ENCODE data around the gene RMI2. TPM values are rescaled to one million over a fixed set of nuclear protein-coding genes. Genes with fewer than 3 reads are reported as not detected.
A peak's percentile ranks its signal among the peaks of the same experiment; 100 is the strongest.

RMI2 gene
- total and polyA plus RNA-seq, 2 of the 8 experiments (the other 6 are each of a cell fraction or from before 2014, with no cell fraction given), result 58.2 to 96.0 TPM

GRCh38 chr16:11315510-11315909 is 29.7 kb upstream of the RMI2 start (continued):
- TF ChIP-seq CREB1 (IDR thresholded peaks at IDR 0.05) (0 out of 2 replicates have a peak, but pooled peaks have one; percentile 17), ATF2 (IDR thresholded peaks at IDR 0.05; ENCODE audit: low read length) (no peak), SAP30 (IDR thresholded peaks at IDR 0.05; ENCODE audit: insufficient read depth, insufficient replicate concordance, low read length) (no peak), JUN (IDR thresholded peaks at IDR 0.05; ENCODE audit: low read depth, low read length) (no peak), RFX5 (IDR thresholded peaks at IDR 0.05; ENCODE audit: borderline replicate concordance, low read depth, low read length) (no peak), BCL11A (IDR thresholded peaks at IDR 0.05; ENCODE audit: low read depth in 2 of 2, low read length in 2 of 2) (no peak), EGR1 (IDR thresholded peaks at IDR 0.05; ENCODE audit: borderline replicate concordance, low read depth, low read length) (no peak; the same call in 1 of the 2 replicates), ZNF274 (IDR thresholded peaks at IDR 0.05; ENCODE audit: borderline replicate concordance, extremely low read depth, low read length) (no peak), USF2 (IDR thresholded peaks at IDR 0.05; ENCODE audit: low read length) (no peak), EZH2 (IDR thresholded peaks at IDR 0.05; ENCODE audit: low read depth, low read length, severe bottlenecking) (no peak), POLR2A (IDR thresholded peaks at IDR 0.05; ENCODE audit: control extremely low read depth in 1 of 2, low read depth in 2 of 2, low read length in 2 of 2) (no peak; a peak in 1 of 3 replicates), CHD1 (IDR thresholded peaks at IDR 0.05; ENCODE audit: low read depth, low read length) (no peak), SIN3A (conservative IDR thresholded peaks at IDR 0.05 in 1 of 2, IDR thresholded peaks at IDR 0.05 in 1 of 2; ENCODE audit: low read depth in 1 of 2, low read length in 2 of 2) (peak; percentile 60 to 78; a peak in 2 of 4 replicates), ATF3 (IDR thresholded peaks at IDR 0.05; ENCODE audit: insufficient read depth, low read depth, low read length) (no peak), HDAC6 (IDR thresholded peaks at IDR 0.05; ENCODE audit: low read depth, low read length) (no peak), CTCF (IDR thresholded peaks at IDR 0.05; ENCODE audit: control extremely low read depth in 1 of 3, insufficient read depth in 1 of 3, low read depth in 1 of 3, low read length in 3 of 3) (peak; percentile 29 to 55 (median 41)), EP300 (IDR thresholded peaks at IDR 0.05; ENCODE audit: borderline replicate concordance in 1 of 2, low read depth in 2 of 2, low read length in 2 of 2) (peak in 1 of 2 experiments; percentile 91; a peak in 2 of 3 replicates)
